HG02840 (cell line): ENCODE data around the gene BANK1.
A peak's percentile ranks its signal among the peaks of the same experiment; 100 is the strongest.

Experiments
- ATAC-seq: cut with Tn5 transposase; IDR thresholded peaks from one replicate; pipeline ENCODE4 v1.9.1; 2021; ENCODE audit warnings: mild to moderate bottlenecking, moderate library complexity, moderate number of reproducible peaks; ENCODE audit not compliant: unreplicated experiment, low FRiP score

The BANK1 gene, protein sequence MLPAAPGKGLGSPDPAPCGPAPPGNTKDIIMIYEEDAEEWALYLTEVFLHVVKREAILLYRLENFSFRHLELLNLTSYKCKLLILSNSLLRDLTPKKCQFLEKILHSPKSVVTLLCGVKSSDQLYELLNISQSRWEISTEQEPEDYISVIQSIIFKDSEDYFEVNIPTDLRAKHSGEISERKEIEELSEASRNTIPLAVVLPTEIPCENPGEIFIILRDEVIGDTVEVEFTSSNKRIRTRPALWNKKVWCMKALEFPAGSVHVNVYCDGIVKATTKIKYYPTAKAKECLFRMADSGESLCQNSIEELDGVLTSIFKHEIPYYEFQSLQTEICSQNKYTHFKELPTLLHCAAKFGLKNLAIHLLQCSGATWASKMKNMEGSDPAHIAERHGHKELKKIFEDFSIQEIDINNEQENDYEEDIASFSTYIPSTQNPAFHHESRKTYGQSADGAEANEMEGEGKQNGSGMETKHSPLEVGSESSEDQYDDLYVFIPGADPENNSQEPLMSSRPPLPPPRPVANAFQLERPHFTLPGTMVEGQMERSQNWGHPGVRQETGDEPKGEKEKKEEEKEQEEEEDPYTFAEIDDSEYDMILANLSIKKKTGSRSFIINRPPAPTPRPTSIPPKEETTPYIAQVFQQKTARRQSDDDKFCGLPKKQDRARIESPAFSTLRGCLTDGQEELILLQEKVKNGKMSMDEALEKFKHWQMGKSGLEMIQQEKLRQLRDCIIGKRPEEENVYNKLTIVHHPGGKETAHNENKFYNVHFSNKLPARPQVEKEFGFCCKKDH

DNA sequence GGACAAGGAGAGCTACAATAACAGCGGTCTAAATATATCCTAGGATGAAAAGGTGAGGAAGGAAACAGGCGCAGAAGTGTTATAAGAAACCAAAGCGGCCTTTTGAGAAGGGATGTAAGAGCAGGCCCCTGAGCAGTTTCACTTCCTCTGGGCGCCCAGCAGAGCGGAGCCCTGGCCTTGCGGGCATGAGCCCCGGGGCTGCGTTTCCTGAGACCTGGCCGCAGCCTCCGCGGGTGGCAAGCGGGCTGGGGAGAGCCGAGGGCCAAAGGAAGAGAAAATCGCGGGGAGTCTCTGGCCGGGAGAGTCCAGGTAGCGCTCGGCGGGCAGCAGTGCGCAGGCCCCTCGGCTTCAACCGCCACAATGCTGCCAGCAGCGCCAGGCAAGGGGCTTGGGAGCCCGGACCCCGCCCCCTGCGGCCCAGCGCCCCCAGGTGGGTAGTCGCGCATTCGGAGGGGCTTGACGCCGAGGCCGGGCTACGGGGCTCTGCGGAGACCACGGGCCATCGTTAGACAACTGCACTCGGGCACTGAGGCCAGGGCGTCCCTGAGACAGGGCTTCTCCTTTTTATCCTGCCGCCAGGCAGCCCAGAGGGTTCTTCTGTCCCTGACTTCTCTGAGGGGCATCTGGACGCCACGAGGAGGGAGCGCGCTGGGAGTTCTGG lies at the start of gene BANK1:
BANK1 (plus strand) TSS at position 210 of the 661 bp plus-strand sequence; CDS start at position 361, 151 bp downstream.
- ATAC-seq = peak; percentile 99

DNA sequence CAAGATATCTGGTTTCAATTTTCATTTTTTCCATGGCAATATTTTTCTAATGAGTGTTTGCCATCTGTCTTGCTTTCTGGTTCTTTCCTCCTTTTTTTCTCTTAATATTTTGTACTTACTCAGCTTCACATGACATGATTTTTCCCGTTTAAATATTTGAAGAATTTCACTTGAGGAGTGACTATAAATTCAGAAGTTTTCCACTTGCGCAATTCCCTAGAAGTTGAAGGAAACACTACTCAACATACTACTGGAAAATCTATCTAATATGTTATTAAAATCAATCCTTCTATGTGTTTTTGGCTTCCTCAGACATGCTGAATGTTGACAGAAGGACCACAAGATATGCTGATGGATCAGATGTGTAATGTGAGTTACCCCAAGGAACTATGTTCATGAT lies 36.8 kb upstream of the BANK1 start:
- no peak for ATAC-seq

DNA sequence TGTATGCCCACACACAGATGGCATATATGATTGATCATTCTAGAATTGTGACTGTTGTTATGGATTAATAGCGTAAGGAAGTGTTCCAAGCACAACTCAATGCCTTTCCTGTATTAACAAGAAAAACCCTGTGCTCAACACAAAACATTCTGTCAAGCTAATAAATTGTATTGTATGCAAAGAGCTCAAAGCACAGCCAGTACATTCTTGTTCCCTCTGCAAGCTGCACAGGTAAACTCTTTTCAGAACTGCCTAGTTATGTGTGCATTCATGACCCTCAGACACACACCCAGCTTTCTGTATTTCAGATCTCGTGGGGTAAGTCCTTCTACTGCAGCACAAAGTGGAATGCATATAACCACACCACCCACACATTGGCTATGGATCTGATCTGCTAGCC lies 34.3 kb upstream of the BANK1 start:
- no peak for ATAC-seq

DNA sequence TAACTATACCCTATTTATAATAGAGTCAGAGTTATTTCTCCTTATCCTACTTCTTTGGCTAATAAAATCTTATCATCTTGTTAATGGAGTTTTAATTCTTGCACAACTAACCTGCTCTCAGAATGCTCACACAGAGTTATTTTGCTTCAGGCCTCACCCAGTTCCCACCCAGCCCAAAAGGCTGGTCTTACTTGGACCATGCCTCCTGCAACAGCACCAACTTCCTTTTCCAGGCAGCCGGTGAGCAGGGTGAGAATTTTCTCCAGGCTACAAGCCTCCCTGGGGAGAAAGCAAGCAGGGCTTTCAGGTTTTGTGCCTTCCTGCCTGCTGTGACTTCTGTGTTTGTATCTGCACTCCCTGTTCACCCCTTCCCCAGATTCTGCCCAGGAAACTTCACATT lies 29.1 kb upstream of the BANK1 start:
- ATAC-seq = no peak

DNA sequence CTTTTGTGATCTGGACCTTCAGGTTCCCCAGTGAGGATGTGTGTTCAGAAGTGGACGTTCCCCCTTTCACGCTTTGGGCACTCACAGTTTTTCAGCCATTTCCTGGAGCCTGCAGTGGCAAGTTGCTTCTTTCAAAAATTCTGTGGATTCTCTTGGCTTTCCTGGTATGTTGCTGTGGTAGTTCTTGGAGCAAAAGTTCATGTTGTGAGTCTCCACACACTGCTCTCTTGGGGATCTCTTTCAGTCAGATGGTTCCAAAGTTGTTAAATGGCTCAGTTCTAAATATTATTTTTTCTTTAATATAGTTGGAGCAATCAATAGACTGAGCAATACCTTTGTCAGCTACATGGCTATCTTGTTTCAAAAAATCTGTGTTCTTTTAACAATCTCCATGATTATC lies 28.5 kb upstream of the BANK1 start:
- no peak for ATAC-seq

DNA sequence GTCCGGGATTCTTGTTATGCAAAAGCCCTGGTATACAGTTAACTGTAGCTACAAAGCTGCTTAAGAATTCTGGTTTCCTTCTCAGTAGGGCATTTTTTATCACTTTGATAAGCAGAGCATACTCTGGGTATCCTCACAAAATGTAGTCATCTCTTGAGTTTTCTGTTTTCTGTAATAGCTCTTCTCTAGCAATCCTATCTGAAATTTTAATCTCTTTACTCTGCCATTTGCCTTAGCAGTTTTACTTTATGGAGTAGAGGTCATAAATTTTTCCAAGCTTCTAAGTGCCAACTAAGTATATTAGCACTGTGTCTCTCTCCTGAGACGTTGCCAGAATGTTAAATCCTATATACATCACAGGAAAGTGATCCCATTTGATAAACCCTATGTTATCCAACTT lies 28.0 kb upstream of the BANK1 start:
- ATAC-seq = no peak

DNA sequence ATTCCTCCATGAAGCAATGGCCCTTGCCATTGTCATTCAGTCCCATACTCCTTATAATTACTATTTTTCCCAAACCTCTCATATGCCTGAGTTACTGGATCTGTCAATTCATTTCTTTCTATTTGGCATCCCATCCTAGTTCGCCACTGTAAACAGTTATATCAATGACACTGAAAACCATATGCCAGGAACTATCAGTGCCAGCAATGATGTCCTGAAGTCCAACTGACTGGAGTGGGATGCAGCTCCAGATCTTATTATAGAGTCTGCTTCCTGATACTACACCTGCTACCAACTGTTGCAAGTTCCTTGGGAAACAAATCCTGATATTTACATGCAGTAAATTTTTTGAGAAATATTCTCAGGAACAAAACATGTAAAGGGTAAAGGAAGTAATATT lies 27.0 kb upstream of the BANK1 start:
- ATAC-seq = no peak

DNA sequence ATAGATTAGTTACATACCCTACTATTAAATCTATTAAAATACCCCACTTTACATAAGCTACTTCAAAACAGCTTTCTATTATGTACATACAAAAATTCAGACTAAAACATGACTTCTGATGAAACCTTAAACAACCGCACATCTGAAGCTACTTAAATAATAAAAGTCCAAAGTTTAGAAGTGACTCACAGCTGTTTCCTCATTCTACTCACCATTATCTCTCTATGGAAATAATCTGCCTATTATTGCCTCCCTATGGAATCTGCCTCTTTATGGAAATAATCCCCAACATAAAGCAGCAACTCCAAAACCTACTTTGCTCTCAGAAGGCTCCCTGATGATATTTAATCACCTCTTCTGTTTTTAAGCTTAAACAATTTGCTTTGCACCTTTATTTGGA lies 15.7 kb upstream of the BANK1 start:
- no peak for ATAC-seq

DNA sequence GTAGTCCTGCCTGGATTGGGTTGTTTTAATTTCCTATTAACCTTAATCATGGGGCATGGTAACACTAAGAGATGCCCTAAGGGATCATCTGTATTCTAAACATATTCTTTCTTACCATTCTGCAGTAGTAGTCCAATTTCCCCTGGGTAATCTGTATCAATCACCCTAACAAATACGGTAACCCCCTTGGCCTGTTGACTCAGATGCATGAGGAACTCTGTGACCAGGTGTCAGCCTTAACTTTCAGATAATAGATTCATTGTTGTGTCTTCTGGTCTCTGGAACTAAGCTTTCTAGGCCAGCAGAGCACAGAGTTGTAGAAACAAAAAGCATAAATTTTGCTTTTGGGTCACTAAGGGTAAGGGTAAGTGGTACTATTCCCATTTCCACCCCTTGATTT lies 13.1 kb upstream of the BANK1 start:
- ATAC-seq = no peak

DNA sequence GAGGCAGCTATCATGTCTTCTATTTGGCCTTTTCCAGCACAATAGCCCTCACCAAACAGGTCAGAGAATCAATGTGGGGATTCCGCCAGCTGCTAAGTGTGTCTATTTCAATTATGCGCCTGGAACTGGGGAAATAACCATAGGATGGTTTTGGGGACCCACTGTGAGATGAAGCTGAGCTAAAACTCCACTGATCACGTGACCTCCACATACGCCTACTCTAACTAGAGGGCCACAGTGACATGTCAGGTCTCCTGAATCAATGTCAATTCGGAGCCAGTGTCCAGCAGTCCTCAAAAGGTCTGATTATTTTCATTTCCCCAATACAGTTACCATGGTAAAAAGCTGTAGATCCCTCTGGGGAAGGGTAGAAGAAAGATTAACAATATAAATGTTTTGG lies 10.2 kb upstream of the BANK1 start:
- ATAC-seq = no peak

DNA sequence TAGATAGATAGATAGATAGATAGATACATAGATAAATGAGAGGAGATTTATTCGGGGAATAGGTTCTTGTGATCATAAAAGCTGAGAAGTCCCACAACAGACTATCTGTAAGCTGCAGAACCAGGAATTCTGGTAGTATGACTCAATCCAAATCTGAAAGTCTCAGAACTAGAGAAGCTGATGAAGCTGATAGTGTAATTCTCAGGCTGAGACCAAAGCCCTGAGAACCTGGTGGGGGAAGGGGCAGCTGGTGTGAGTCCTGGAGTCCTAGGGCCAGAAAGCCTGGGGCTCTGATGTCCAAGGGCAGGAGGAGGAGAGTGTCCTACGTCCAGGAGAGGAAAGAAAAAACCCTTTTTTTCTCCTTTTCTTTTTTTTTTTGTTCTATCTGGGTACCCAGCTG lies 8.0 kb upstream of the BANK1 start:
- ATAC-seq = no peak

DNA sequence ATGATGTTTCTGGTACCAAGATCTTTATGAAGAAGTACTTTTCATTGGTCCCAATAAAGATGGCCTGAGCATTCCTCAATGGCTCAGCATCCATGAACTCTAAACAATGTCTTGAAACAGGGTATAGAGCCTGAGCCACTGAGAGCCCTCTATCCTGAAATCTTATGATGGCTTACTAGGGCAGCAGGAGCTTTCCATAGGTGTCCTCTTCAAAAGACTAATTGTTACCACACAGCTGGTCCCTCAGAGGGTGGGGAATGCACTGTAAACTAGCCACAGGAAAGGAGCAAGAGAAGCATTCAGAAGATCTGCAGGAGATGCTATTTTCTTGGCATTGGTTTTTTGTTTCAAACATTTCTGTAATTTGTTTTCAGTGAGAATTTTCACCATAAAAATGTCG lies 5.6 kb upstream of the BANK1 start:
- no peak for ATAC-seq

DNA sequence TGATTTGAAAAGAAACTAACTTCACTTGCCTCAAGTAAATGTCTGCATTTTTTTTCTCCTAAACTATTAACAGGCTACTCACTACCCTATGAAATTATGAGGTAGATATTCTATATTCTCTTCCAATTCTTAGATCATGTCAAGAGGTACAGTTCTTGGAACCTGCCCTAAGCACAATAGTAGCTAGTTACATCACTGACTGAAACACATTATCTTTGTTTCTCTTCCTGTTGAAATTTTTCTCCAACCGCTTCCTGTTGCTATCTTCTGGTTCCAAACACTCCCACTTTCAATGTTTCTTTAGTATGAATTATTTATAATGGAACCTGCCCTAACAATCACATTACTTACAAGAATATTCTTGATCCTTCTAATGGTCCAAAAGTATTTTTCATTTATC lies 5.0 kb upstream of the BANK1 start:
- no peak for ATAC-seq

DNA sequence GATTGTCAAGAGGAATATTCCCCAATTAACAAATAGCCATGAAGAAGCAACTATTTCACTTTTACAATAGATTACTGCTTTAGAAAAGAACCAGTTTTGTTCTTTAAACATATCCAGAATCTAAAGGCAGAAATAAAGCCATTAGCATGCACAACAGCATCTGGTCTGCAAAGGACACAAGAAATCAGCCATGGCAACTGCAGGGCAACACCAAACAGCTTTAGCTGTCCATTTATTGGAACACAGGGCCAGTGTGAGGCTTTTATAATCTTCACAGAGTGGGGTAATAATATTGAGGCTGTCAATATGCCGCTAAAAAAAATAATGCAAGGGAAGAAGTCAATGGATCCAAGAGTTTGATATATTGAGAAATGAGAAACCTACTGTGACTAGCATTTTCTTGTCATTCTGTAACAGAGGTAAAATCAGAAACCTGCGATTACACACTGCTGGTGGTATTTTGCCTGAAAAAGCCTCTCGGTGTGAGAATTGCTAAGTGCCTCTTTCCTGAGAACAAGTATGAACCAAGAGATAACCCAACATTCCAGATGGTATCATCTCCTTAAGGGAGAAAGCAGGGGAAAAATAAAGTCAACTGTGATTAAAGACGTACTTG lies 2.7 kb upstream of the BANK1 start:
- ATAC-seq = no peak

DNA sequence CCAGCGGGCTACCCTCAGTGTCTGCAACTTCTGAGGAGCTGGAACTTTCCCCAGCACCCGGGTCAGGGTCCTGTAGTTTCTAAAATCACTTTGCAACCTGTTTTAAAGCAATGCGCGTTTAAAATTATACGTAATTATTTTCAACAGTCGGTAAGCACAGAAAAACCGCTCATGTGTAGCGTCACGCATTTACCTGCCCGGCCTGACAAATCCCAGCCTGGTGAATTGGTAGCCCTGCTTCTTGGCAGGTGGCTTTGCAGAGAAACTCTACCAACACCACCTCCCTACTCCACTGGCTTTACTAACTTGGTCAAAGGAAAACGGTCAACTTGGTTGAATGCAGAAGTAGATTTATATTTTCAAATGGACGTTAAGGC lies 640 bp downstream of the BANK1 start:
- peak; percentile 11 for ATAC-seq

DNA sequence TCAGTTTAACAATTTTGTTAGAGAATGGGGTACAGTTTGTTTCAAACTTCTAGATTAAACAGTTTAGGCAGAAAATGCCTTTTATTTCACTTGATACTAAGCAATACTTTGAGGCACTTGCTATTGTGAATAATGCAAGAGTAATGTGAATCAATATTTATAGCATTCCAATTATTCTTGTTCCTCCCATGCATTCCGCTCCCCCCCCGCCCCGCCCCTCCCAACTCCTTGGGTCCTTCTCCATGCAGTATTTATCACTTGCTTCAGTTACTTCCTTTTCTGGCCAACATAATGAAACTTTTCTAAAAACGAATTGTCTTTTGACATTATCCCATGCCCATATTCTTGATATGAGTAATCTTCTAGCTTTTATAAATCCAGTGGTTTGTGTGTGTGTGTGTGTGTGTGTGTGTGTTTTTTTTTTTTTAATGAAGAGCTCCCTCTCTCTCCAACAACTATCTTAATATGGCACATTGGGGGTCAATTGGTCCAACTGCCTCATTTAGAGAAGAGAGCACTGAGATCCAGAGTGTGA lies 1.6 kb downstream of the BANK1 start:
- ATAC-seq = no peak

DNA sequence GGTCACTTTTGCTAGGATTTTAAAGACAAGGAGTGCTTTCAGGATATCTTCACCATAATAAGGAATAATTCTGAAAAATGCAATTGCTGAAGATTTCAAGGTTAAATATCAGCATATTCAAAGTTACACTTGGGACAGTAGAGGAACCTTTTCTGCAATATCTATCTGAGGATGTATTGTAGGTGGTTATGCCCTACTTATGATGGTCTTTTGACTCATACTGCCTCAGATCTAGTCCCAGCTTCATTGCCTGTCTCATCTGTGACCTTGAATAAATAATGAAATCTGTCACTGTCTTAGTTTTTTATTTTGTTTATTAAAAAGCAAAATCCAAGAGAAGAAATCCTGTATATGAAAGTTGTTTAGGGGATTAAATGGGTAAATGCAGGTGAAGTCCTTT lies 2.9 kb downstream of the BANK1 start:
- no peak for ATAC-seq

DNA sequence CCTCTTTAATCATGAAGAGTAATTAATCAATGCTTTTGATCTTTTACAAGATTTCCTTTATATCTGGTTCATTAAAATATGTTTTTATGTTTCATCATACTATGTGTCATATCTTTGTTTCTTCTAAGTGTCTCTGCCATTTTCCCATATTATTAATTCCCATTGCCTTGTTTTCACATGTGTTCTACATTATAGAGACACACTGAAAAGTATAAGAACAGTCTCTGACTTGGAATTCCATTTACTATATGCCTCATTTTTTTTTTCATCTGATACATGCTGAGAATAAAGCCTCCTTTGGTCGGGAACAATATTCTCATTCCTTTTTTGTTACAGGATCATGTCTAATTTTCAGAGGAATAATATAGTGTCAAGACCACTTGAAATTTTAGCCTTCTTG lies 4.3 kb downstream of the BANK1 start:
- no peak for ATAC-seq

DNA sequence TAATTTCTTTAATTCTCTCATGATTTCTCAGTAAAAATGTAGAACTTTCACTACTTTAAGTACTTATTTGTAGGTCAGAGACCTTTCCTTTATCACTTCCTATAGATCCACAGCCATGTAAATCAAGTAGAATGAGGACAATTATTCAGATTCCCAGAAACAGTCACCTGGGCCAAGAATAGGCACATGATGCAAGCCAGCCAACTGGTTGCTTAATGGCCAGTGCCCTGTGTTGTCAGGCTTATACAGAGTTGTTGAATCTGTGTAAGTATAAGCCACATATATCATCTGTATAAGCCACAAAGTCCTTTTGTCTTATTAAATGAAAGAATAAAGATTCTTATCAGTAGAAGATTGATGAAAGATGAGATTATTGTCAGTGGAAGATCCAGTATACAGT lies 5.2 kb downstream of the BANK1 start:
- ATAC-seq = no peak

DNA sequence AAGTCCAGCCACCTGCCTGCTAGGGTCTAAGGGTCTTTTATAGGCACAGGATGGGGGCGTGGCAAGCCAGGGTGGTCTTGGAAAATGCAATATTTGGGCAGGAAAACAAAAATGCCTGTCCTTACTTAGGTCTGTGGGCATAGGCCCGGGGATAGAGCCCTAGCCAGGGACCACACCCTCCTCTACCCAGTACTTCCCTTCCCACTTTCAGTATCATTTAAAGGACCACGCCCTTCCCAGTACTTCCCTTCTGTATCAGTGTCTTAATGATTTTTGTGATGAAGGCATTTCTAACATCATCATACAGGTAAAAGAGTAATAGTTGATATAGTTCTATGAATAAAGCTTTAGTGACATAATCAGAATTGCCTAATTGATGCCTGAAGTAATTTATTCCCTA lies 11.4 kb downstream of the BANK1 start:
- ATAC-seq = no peak

DNA sequence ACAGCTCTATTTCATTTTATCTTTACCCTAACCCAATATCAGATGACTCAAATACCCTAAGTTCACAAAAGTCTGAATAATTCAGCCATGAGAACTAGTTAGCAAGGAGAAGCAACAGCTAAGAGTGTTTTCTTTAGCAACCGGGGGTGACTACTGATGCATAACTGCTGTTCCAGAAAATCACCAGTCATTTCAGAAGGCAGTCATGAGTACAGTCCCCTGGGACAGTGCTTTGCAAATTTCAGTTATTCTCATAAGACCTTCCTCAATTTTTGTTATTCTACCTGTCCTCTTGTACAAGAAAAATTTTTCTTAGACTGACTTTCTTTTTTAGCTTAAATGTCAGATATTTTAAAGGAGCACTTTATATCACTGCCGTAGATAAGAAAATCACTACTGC lies 16.4 kb downstream of the BANK1 start:
- ATAC-seq = peak; percentile 99
